ENCODE results near the gene TLK2.
"Not testable (repeated sequence)": the region's sequence is repeated elsewhere in the genome, so short reads cannot be mapped to it uniquely, and the experiment has no call there.

The TLK2 gene

DNA sequence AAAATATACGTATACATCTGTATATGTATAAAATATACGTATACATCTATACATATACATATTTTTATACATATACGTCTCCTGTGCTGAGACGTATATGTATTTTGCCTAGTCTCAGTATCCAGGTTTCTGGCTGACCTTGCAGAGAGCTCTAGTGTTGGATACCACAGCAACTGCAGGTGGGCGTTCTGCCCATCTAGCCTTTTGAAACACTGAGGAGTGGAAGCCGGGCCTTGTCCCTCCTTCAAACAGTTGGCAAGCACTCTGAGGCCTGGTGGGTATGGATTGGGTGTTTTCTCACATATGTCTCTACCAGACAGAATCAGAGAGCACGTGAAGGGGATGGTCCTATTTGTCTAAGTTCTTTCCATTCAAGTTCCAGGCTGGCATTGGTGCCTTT lies 109.5 kb downstream of the TLK2 start:
- H3F3A ChIP-seq (ENCODE audit: insufficient read depth, low read length), result no peaks in the 10 kb centered on the region
- H4K20me1 ChIP-seq (ENCODE audit: insufficient read depth, low read length), result no peaks in the 10 kb centered on the region
- H3K4me2 ChIP-seq (ENCODE audit: low read depth, low read length), result no peak overlapping the region
- no peak overlapping the region for H3K4me3 ChIP-seq (ENCODE audit: low read length)
- H3K9me2 ChIP-seq (replicated peaks; ENCODE audit: insufficient read depth, low read length), result no peaks in the 10 kb centered on the region
- no peak for DNase-seq
- no peak overlapping the region for H2AFZ ChIP-seq (ENCODE audit: low read length)
- H3K9me3 ChIP-seq (replicated peaks; ENCODE audit: insufficient read depth, low read length), result no peaks in the 10 kb centered on the region
- H3K27ac ChIP-seq (ENCODE audit: low read length), result no peak overlapping the region
- no peaks in the 10 kb centered on the region for H3K79me2 ChIP-seq (ENCODE audit: low read length)
- no peaks in the 10 kb centered on the region for H3K27me3 ChIP-seq (replicated peaks; ENCODE audit: insufficient read depth, low read length)
- H3K36me3 ChIP-seq (replicated peaks; ENCODE audit: insufficient read depth, low read length), result peaks cover 3% of the 10 kb centered on the region
- no peaks in the 10 kb centered on the region for H3K4me1 ChIP-seq (ENCODE audit: low read length)
- TF ChIP-seq EZH2phosphoT487 (IDR thresholded peaks at IDR 0.05; ENCODE audit: low read length) (no peak), EZH2 (optimal IDR thresholded peaks at IDR 0.05; ENCODE audit: low read depth, low read length) (no peak)
- TF ChIP-seq, protein P1, sequence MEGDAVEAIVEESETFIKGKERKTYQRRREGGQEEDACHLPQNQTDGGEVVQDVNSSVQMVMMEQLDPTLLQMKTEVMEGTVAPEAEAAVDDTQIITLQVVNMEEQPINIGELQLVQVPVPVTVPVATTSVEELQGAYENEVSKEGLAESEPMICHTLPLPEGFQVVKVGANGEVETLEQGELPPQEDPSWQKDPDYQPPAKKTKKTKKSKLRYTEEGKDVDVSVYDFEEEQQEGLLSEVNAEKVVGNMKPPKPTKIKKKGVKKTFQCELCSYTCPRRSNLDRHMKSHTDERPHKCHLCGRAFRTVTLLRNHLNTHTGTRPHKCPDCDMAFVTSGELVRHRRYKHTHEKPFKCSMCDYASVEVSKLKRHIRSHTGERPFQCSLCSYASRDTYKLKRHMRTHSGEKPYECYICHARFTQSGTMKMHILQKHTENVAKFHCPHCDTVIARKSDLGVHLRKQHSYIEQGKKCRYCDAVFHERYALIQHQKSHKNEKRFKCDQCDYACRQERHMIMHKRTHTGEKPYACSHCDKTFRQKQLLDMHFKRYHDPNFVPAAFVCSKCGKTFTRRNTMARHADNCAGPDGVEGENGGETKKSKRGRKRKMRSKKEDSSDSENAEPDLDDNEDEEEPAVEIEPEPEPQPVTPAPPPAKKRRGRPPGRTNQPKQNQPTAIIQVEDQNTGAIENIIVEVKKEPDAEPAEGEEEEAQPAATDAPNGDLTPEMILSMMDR (IDR thresholded peaks at IDR 0.05; ENCODE audit: low read length), result no peak
- H3K9ac ChIP-seq (ENCODE audit: low read length), result no peak overlapping the region

DNA sequence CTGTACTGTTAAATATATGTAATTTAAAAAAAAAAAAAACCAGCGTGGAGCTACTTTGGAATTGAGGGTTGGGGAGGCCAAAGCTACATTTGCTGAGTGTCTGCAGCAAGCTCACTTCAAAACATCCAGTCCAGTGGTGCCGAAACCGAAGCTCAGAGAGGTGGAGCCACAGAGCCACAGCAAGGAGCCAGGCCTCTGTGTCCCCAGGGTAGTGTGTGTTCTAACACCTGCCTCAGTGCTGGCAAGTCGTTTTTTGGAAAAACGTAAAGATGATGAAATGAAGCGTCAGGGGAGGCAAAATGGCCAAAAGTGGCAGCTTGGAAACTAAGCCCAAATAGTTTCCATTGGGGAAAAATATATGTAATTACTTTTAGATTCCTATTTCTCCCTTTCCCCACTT lies 112.7 kb downstream of the TLK2 start:
- H3K27ac ChIP-seq (ENCODE audit: low read length), result no peak overlapping the region
- H3K4me1 ChIP-seq (ENCODE audit: low read length), result no peaks in the 10 kb centered on the region
- no peaks in the 10 kb centered on the region for H3K9me3 ChIP-seq (replicated peaks; ENCODE audit: insufficient read depth, low read length)
- no peak overlapping the region for H3K4me3 ChIP-seq (ENCODE audit: low read length)
- H3K79me2 ChIP-seq (ENCODE audit: low read length), result no peaks in the 10 kb centered on the region
- no peak overlapping the region for H3K9ac ChIP-seq (ENCODE audit: low read length)
- no peaks in the 10 kb centered on the region for H4K20me1 ChIP-seq (ENCODE audit: insufficient read depth, low read length)
- no peaks in the 10 kb centered on the region for H3K9me2 ChIP-seq (replicated peaks; ENCODE audit: insufficient read depth, low read length)
- peaks cover 8% of the 10 kb centered on the region; the same call in 1 of the 2 replicates for H3K36me3 ChIP-seq (replicated peaks; ENCODE audit: insufficient read depth, low read length)
- no peak overlapping the region for H2AFZ ChIP-seq (ENCODE audit: low read length)
- DNase-seq, result no peak
- H3K4me2 ChIP-seq (ENCODE audit: low read depth, low read length), result no peak overlapping the region
- TF ChIP-seq EZH2 (optimal IDR thresholded peaks at IDR 0.05; ENCODE audit: low read depth, low read length) (no peak), EZH2phosphoT487 (IDR thresholded peaks at IDR 0.05; ENCODE audit: low read length) (no peak)
- TF ChIP-seq, protein P1 (IDR thresholded peaks at IDR 0.05; ENCODE audit: low read length), result no peak
- no peaks in the 10 kb centered on the region for H3K27me3 ChIP-seq (replicated peaks; ENCODE audit: insufficient read depth, low read length)
- H3F3A ChIP-seq (ENCODE audit: insufficient read depth, low read length), result no peaks in the 10 kb centered on the region

GRCh38 chr17:62591822-62592221 lies 113.2 kb downstream of the TLK2 start:
- H3F3A ChIP-seq (ENCODE audit: insufficient read depth, low read length); H3K4me2 ChIP-seq (ENCODE audit: low read depth, low read length); H3K27me3 ChIP-seq (replicated peaks; ENCODE audit: insufficient read depth, low read length); H3K9me2 ChIP-seq (replicated peaks; ENCODE audit: insufficient read depth, low read length); H3K36me3 ChIP-seq (replicated peaks; ENCODE audit: insufficient read depth, low read length); H4K20me1 ChIP-seq (ENCODE audit: insufficient read depth, low read length); H3K79me2 ChIP-seq (ENCODE audit: low read length); DNase-seq; H2AFZ ChIP-seq (ENCODE audit: low read length); H3K9ac ChIP-seq (ENCODE audit: low read length); H3K27ac ChIP-seq (ENCODE audit: low read length); H3K4me1 ChIP-seq (ENCODE audit: low read length); H3K9me3 ChIP-seq (replicated peaks; ENCODE audit: insufficient read depth, low read length); H3K4me3 ChIP-seq (ENCODE audit: low read length): not testable (repeated sequence)

- no peak overlapping the region for H2AFZ ChIP-seq (ENCODE audit: low read length)
- no peaks in the 10 kb centered on the region for H3K9me3 ChIP-seq (replicated peaks; ENCODE audit: insufficient read depth, low read length)
- no peak overlapping the region for H3K4me3 ChIP-seq (ENCODE audit: low read length)
- H3K27ac ChIP-seq (ENCODE audit: low read length), result no peak overlapping the region
- no peak overlapping the region for H3K4me2 ChIP-seq (ENCODE audit: low read depth, low read length)
- no peaks in the 10 kb centered on the region for H3K9me2 ChIP-seq (replicated peaks; ENCODE audit: insufficient read depth, low read length)
- no peaks in the 10 kb centered on the region for H3K27me3 ChIP-seq (replicated peaks; ENCODE audit: insufficient read depth, low read length)
- H3K4me1 ChIP-seq (ENCODE audit: low read length), result no peaks in the 10 kb centered on the region
- H3K36me3 ChIP-seq (replicated peaks; ENCODE audit: insufficient read depth, low read length), result peaks cover 6% of the 10 kb centered on the region; the same call in 1 of the 2 replicates
- no peak overlapping the region for H3K9ac ChIP-seq (ENCODE audit: low read length)
- H3K79me2 ChIP-seq (ENCODE audit: low read length), result no peaks in the 10 kb centered on the region
- H4K20me1 ChIP-seq (ENCODE audit: insufficient read depth, low read length), result no peaks in the 10 kb centered on the region
- TF ChIP-seq, protein P1 (IDR thresholded peaks at IDR 0.05; ENCODE audit: low read length), result no peak
- TF ChIP-seq EZH2 (optimal IDR thresholded peaks at IDR 0.05; ENCODE audit: low read depth, low read length) (no peak), EZH2phosphoT487 (IDR thresholded peaks at IDR 0.05; ENCODE audit: low read length) (no peak)
- no peaks in the 10 kb centered on the region for H3F3A ChIP-seq (ENCODE audit: insufficient read depth, low read length)
- DNase-seq, result no peak
Measured at GRCh38 chr17:62592341-62593099, 113.9 kb downstream of the TLK2 start.
